HepG2 (cell line): ENCODE data around the gene SYP. TPM values are rescaled to one million over a fixed set of nuclear protein-coding genes. Genes with fewer than 3 reads are reported as not detected.
A peak's percentile ranks its signal among the peaks of the same experiment; 100 is the strongest.

ENCODE experiments used
- ATAC-seq: fragments of 200-7000 bp; cut with Tn5 transposase; 3 replicates; pipeline ENCODE4 v1.9.1; 2020; ENCODE audit warnings: mild to moderate bottlenecking, moderate library complexity
- BruUV-seq: library from RNA; stranded (reverse); fragments of 400-500 nt; replicated peaks from 2 replicates; lab custom pipeline; 2021; lab: Mats Ljungman, UMichigan
- CTCF ChIA-PET: fragments of 300-600 bp; formaldehyde crosslinking; extraction: SDS; loops from one replicate; lab custom pipeline; 2021; ENCODE audit warnings: low total read pairs, inconsistent platforms, low intra/inter-chr PET ratio; lab: Yijun Ruan, JAX
- POLR2A ChIA-PET: fragments of 350-600 bp; sonication (Branson Sonifier 250); formaldehyde crosslinking; loops from one replicate; lab custom pipeline; 2020; ENCODE audit warnings: antibody characterized with exemption, inconsistent platforms; lab: Yijun Ruan, JAX
- DNase-seq: peaks from one replicate; pipeline ENCODE4 v3.0.0-alpha.2; 2015; ENCODE audit warnings: low spot score
- FAIRE-seq: peaks from 3 replicates; lab custom pipeline; 2011; peaks lifted over from hg19 to GRCh38; lab: Jason Lieb, UNC
- H2AFZ ChIP-seq: one replicate; pipeline ENCODE4 v1.6.1; 2011; ENCODE audit warnings: low read length, inconsistent platforms
- H3K27ac ChIP-seq: fragments of 300-600 bp; 3 replicates; pipeline ENCODE4 v1.8.0; 2011; ENCODE audit warnings: mixed run types, mild to moderate bottlenecking, mixed read lengths, low read length, inconsistent platforms; ENCODE audit not compliant: insufficient read depth; ENCODE audit errors: extremely low read length
- H3K27me3 ChIP-seq, 2 experiments: fragments of 200-600 bp in 1 of 2; 2 replicates in 1 of 2; 3 replicates in 1 of 2; pipeline versions ENCODE4 v1.6.0 to v1.8.0; 2011; ENCODE audit warnings: low read length in 2 of 2, mild to moderate bottlenecking in 2 of 2, moderate library complexity in 2 of 2, inconsistent platforms in 1 of 2; ENCODE audit not compliant: insufficient read depth in 2 of 2, control insufficient read depth in 1 of 2
- H3K36me3 ChIP-seq, 2 experiments: fragments of 200-600 bp in 1 of 2; replicated peaks in 1 of 2; 2 replicates in 1 of 2; 3 replicates in 1 of 2; pipeline versions ENCODE4 v1.5.1 to v1.8.0; 2011; ENCODE audit warnings: low read length in 2 of 2, inconsistent platforms in 1 of 2; ENCODE audit not compliant: insufficient read depth in 2 of 2, control insufficient read depth in 1 of 2
- H3K4me1 ChIP-seq: 2 replicates; pipeline ENCODE4 v1.5.1; 2012; ENCODE audit warnings: low read length, inconsistent platforms; ENCODE audit not compliant: insufficient read depth
- H3K4me2 ChIP-seq: 2 replicates; pipeline ENCODE4 v1.6.0; 2011; ENCODE audit warnings: low read depth, low read length, inconsistent platforms
- H3K4me3 ChIP-seq, 3 experiments: fragments of 200-600 bp in 1 of 3; sonication (generic), shearing (Covaris generic) in 1 of 3; replicated peaks in 1 of 3; 2 replicates each; pipeline ENCODE4 v1.5.1; 2011 to 2016; ENCODE audit warnings: low read length in 3 of 3, inconsistent platforms in 2 of 3, low read depth in 2 of 3, mild to moderate bottlenecking in 2 of 3, control low read depth in 1 of 3, mixed read lengths in 1 of 3; ENCODE audit not compliant: insufficient read depth in 1 of 3
- H3K79me2 ChIP-seq: one replicate; pipeline ENCODE4 v1.6.1; 2011; ENCODE audit warnings: low read length, inconsistent platforms; ENCODE audit not compliant: insufficient read depth
- H3K9ac ChIP-seq: 2 replicates; pipeline ENCODE4 v1.6.0; 2011; ENCODE audit warnings: mild to moderate bottlenecking, low read depth, low read length, inconsistent platforms; ENCODE audit not compliant: insufficient read depth
- H3K9me3 ChIP-seq: 2 replicates; pipeline ENCODE4 v1.5.1; 2012; ENCODE audit warnings: mild to moderate bottlenecking, low read length
- H4K20me1 ChIP-seq: 2 replicates; pipeline ENCODE4 v1.6.0; 2011; ENCODE audit warnings: inconsistent platforms, mild to moderate bottlenecking, low read length, moderate library complexity; ENCODE audit not compliant: insufficient read depth
- EEA1 ChIP-seq: sonication (generic); formaldehyde crosslinking; IDR thresholded peaks from 2 replicates; pipeline ENCODE4 v1.5.1; 2020; ENCODE audit warnings: mild to moderate bottlenecking, missing genetic modification reagents, borderline replicate concordance
- FOXA3 ChIP-seq: IDR thresholded peaks from 2 replicates; pipeline ENCODE4 v1.6.1; 2016; ENCODE audit warnings: missing genetic modification reagents, missing compliant biosample characterization
- MYNN ChIP-seq: sonication (generic); formaldehyde crosslinking; IDR thresholded peaks from 2 replicates; pipeline ENCODE4 v1.4.0; 2020; ENCODE audit warnings: mild to moderate bottlenecking, low read depth, missing genetic modification reagents
- NCOR1 ChIP-seq: fragments of 200-600 bp; sonication (generic); IDR thresholded peaks from 2 replicates; pipeline ENCODE4 v1.7.0; 2017; ENCODE audit warnings: antibody characterized with exemption, low read length, borderline replicate concordance
- SAP130 ChIP-seq: IDR thresholded peaks from 2 replicates; pipeline ENCODE4 v1.6.1; 2016; ENCODE audit warnings: low read depth
- SMAD1 ChIP-seq: sonication (generic); formaldehyde crosslinking; IDR thresholded peaks from 2 replicates; pipeline ENCODE4 v1.4.0; 2020; ENCODE audit warnings: missing genetic modification reagents, low read depth, mild to moderate bottlenecking, borderline replicate concordance
- ZBTB1 ChIP-seq: sonication (generic); formaldehyde crosslinking; IDR thresholded peaks from 2 replicates; pipeline ENCODE4 v1.4.0; 2020; ENCODE audit warnings: missing genetic modification reagents, borderline replicate concordance
- ZKSCAN8 ChIP-seq: IDR thresholded peaks from 2 replicates; pipeline ENCODE4 v1.6.1; 2016; ENCODE audit warnings: borderline replicate concordance, missing genetic modification reagents, missing compliant biosample characterization
- ZNF543 ChIP-seq: sonication (generic); formaldehyde crosslinking; IDR thresholded peaks from 2 replicates; pipeline ENCODE4 v1.4.0; 2020; ENCODE audit warnings: mild to moderate bottlenecking, missing genetic modification reagents
- ZNF547 ChIP-seq: sonication (generic); formaldehyde crosslinking; IDR thresholded peaks from 2 replicates; pipeline ENCODE4 v1.5.1; 2020; ENCODE audit warnings: mild to moderate bottlenecking, missing genetic modification reagents
- ZNF773 ChIP-seq: sonication (generic); formaldehyde crosslinking; IDR thresholded peaks from 2 replicates; pipeline ENCODE4 v1.4.0; 2020; ENCODE audit warnings: missing genetic modification reagents, borderline replicate concordance
- WGBS: methylation state at CpG from one replicate; pipeline ENCODE4 v1.1.6; 2017; ENCODE audit warnings: low lambda C conversion rate; 5-methylcytosine and 5-hydroxymethylcytosine counted together
- in situ Hi-C: cut with HindIII; loops from 2 replicates; pipeline ENCODE4 v1.10.0; 2017; ENCODE audit warnings: low pct_unique_long_range_greater_than_20kb; ENCODE audit not compliant: extremely low pct_ligation_motif_present
- intact Hi-C: fragments of 100-400 bp; cut with micrococcal nuclease; formaldehyde crosslinking; loops from one replicate; pipeline ENCODE4 v1.10.0; 2022; ENCODE audit not compliant: unreplicated experiment
- polyA plus RNA-seq, 8 experiments: library from polyadenylated mRNA; depleted of rRNA in 3 of 8; stranded (reverse) in 7 of 8; unstranded in 1 of 8; fragments of >200 nt; fragmentation: Illumina TruSeq in 4 of 8; extraction: Trizol in 4 of 8; gene quantifications; 2 replicates each; pipeline versions ENCODE4 v1.2.1 to v1.2.3, GENCODE V29; 2011 to 2016; ENCODE audit warnings: low read depth in 4 of 8, missing spikeins in 1 of 8, mixed read lengths in 1 of 8; ENCODE audit not compliant: insufficient read depth in 1 of 8
- total RNA-seq, 5 experiments: library from RNA; depleted of rRNA; stranded (reverse); fragments of >200 nt; fragmentation: Illumina TruSeq; extraction: Trizol; gene quantifications; 2 replicates each; pipeline ENCODE4 v1.2.3, GENCODE V29; 2016; ENCODE audit warnings: low read depth in 1 of 5
- TF ChIP-seq, protein P1 (sequence below): sonication (generic); formaldehyde crosslinking; conservative IDR thresholded peaks from 2 replicates; pipeline ENCODE4 v1.5.0; 2020; ENCODE audit warnings: missing genetic modification reagents
- TF ChIP-seq, protein P2 (sequence below): sonication (generic); formaldehyde crosslinking; IDR thresholded peaks from 2 replicates; pipeline ENCODE4 v1.4.0; 2020; ENCODE audit warnings: mild to moderate bottlenecking, missing genetic modification reagents
- TF ChIP-seq, protein P3 (sequence below): sonication (generic); IDR thresholded peaks from 2 replicates; pipeline ENCODE4 v1.6.1; 2016; ENCODE audit warnings: low read depth, borderline replicate concordance
- TF ChIP-seq, protein P4 (sequence below): IDR thresholded peaks from 2 replicates; pipeline ENCODE4 v1.6.1; 2012; ENCODE audit warnings: low read depth, low read length, improper control_type of control experiment

SYP gene
- total and polyA plus RNA-seq, 2 of the 13 experiments (the other 11 are each of a cell fraction or from before 2014, with no cell fraction given) = 2.0 to 2.5 TPM

DNA sequence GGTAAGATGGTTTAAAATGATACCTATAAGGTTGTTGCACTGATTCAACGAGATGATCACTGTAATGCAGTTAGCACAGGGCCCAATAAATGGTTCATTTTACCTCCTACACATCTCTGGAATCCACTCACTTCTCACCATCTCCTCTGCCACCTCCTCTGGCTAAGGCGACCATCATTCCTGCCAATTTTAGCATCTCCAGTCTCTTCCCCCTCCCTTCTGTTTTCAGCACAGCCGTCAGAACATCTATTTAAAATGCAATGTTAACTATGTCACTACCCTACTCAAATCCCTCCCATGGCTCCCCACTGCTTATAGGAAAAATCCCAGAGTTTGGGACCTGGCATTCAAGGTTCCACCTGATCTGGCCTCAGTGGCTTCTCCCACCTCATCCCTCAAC lies 3.5 kb upstream of the SYP start:
- H3K79me2 ChIP-seq = no peaks in the 10 kb centered on the region
- H3K27ac ChIP-seq = no peak overlapping the region
- no peaks in the 10 kb centered on the region for H4K20me1 ChIP-seq
- H3K9me3 ChIP-seq = no peaks in the 10 kb centered on the region
- no peaks in the 10 kb centered on the region for H3K27me3 ChIP-seq
- no peak overlapping the region for H3K4me2 ChIP-seq
- no peaks in the 10 kb centered on the region for H3K36me3 ChIP-seq
- ChIA-PET CTCF (no interaction called here), POLR2A (no interaction called here)
- FAIRE-seq = no peak
- no TSS peak for BruUV-seq
- peaks cover 18% of the 10 kb centered on the region for H3K4me1 ChIP-seq
- in situ Hi-C loops (no loop called here), intact Hi-C loops (no loop called here)
- ATAC-seq = no peak
- H3K9ac ChIP-seq = no peak overlapping the region
- 19% methylated on average over 3 of the region's 3 CpGs for WGBS
- H2AFZ ChIP-seq = no peak overlapping the region
- H3K4me3 ChIP-seq = no peak overlapping the region
- DNase-seq = no peak
- TF ChIP-seq, protein P1, sequence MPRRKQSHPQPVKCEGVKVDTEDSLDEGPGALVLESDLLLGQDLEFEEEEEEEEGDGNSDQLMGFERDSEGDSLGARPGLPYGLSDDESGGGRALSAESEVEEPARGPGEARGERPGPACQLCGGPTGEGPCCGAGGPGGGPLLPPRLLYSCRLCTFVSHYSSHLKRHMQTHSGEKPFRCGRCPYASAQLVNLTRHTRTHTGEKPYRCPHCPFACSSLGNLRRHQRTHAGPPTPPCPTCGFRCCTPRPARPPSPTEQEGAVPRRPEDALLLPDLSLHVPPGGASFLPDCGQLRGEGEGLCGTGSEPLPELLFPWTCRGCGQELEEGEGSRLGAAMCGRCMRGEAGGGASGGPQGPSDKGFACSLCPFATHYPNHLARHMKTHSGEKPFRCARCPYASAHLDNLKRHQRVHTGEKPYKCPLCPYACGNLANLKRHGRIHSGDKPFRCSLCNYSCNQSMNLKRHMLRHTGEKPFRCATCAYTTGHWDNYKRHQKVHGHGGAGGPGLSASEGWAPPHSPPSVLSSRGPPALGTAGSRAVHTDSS (CRISPR knock-in tag) = no peak
- no peak for TF ChIP-seq ZNF547 (CRISPR knock-in tag)
- TF ChIP-seq ZNF543 (CRISPR knock-in tag) = no peak
- no peak for TF ChIP-seq EEA1 (CRISPR knock-in tag)
- no peak for TF ChIP-seq NCOR1

DNA sequence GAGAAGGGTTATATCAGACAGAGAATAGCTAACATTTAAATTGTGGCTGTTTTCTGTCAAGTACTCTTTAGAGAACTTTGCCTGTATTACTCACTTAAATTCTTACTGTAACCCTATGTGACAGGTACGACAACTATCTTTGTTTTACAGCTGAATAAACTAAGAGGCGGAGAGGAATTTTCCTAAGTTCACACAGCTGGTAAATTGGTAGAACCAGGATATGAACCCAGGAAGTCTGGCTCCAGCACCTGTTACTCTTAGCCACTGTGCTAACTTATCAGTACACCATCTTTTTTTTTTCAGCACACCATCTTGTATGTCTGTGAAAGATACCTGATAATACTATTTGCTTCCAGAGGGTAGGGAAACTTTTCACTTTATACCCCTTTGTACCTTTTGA lies 2.0 kb upstream of the SYP start:
- H3K9ac ChIP-seq = no peak overlapping the region
- DNase-seq (no peak), ATAC-seq (no peak), FAIRE-seq (no peak)
- peaks cover 33% of the 10 kb centered on the region for H3K4me1 ChIP-seq
- ChIA-PET CTCF (no interaction called here), POLR2A (interaction anchor here (0.6 kb wide), 1 partner anchor 105 kb away, joined by 4 read pairs; no protein-coding TSS in a partner anchor)
- no TSS peak for BruUV-seq
- H3K79me2 ChIP-seq = no peaks in the 10 kb centered on the region
- intact Hi-C loops (no loop called here), in situ Hi-C loops (no loop called here)
- 0% methylated on average over 2 of the region's 2 CpGs for WGBS
- H3K36me3 ChIP-seq = no peaks in the 10 kb centered on the region
- no peak overlapping the region for H3K27ac ChIP-seq
- no peaks in the 10 kb centered on the region for H3K27me3 ChIP-seq
- H3K4me2 ChIP-seq = no peak overlapping the region
- H4K20me1 ChIP-seq = no peaks in the 10 kb centered on the region
- no peaks in the 10 kb centered on the region for H3K9me3 ChIP-seq
- no peak overlapping the region for H2AFZ ChIP-seq
- H3K4me3 ChIP-seq = no peak overlapping the region
- TF ChIP-seq SMAD1 (CRISPR knock-in tag) (no peak), FOXA3 (CRISPR knock-in tag) (no peak), ZNF773 (CRISPR knock-in tag) (no peak), ZKSCAN8 (CRISPR knock-in tag) (no peak), ZBTB1 (CRISPR knock-in tag) (no peak), SAP130 (CRISPR knock-in tag) (peak; percentile 30), MYNN (CRISPR knock-in tag) (no peak)
- TF ChIP-seq, protein P2, sequence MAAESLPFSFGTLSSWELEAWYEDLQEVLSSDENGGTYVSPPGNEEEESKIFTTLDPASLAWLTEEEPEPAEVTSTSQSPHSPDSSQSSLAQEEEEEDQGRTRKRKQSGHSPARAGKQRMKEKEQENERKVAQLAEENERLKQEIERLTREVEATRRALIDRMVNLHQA (CRISPR knock-in tag) = no peak
- TF ChIP-seq, protein P3, sequence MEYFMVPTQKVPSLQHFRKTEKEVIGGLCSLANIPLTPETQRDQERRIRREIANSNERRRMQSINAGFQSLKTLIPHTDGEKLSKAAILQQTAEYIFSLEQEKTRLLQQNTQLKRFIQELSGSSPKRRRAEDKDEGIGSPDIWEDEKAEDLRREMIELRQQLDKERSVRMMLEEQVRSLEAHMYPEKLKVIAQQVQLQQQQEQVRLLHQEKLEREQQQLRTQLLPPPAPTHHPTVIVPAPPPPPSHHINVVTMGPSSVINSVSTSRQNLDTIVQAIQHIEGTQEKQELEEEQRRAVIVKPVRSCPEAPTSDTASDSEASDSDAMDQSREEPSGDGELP = peak; percentile 90
- TF ChIP-seq, protein P4, sequence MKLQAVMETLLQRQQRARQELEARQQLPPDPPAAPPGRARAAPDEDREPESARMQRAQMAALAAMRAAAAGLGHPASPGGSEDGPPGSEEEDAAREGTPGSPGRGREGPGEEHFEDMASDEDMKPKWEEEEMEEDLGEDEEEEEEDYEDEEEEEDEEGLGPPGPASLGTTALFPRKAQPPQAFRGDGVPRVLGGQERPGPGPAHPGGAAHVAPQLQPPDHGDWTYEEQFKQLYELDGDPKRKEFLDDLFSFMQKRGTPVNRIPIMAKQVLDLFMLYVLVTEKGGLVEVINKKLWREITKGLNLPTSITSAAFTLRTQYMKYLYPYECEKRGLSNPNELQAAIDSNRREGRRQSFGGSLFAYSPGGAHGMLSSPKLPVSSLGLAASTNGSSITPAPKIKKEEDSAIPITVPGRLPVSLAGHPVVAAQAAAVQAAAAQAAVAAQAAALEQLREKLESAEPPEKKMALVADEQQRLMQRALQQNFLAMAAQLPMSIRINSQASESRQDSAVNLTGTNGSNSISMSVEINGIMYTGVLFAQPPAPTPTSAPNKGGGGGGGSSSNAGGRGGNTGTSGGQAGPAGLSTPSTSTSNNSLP = no peak
